SK-MEL-5 (cell line): ENCODE data around the gene IRF8. TPM values are rescaled to one million over a fixed set of nuclear protein-coding genes. Genes with fewer than 3 reads are reported as not detected.
"Not testable (repeated sequence)": the region's sequence is repeated elsewhere in the genome, so short reads cannot be mapped to it uniquely, and the experiment has no call there.

Experiments used
- DNase-seq: peaks from one replicate; pipeline ENCODE4 v3.0.0-alpha.2; 2016; ENCODE audit warnings: low read depth, low spot score
- in situ Hi-C: cut with HindIII; loops from 2 replicates; pipeline ENCODE4 v1.10.0; 2016; ENCODE audit warnings: low sequenced_read_pairs, high pct_unique_total_duplicates, low pct_unique_long_range_greater_than_20kb
- polyA plus RNA-seq, 2 experiments: library from polyadenylated mRNA; depleted of rRNA; stranded (reverse); fragments of >200 nt; gene quantifications; 2 replicates each; pipeline ENCODE4 v1.2.3, GENCODE V29; 2015
- total RNA-seq: library from RNA; depleted of rRNA; stranded (reverse); fragments of >200 nt; shearing (Covaris generic); gene quantifications from 2 replicates; pipeline ENCODE4 v1.2.3, GENCODE V29; 2014; rRNA removed

IRF8 gene
- total RNA-seq: 0.21 TPM in 1 of 2 replicates, not detected in the other
- 1.9 TPM in 1 of 2 replicates, not detected in the other for polyA plus RNA-seq (2015; cell fraction: cytosol; rRNA removed)
- not detected in 2 replicates for polyA plus RNA-seq (2015; cell fraction: nucleus; rRNA removed)

GRCh38 chr16:85898521-85899442 lies at the start of gene IRF8:
TSS of gene IRF8 (plus strand) at chr16:85899162. CDS start at chr16:85903016, 3,854 bp downstream.
- in situ Hi-C loops: no loop called here
- DNase-seq: no peak

- in situ Hi-C loops: no loop called here
Measured at GRCh38 chr16:85849388-85849787, 49.6 kb upstream of the IRF8 start.

GRCh38 chr16:85850344-85850880 lies 48.5 kb upstream of the IRF8 start:
- DNase-seq: no peak
- in situ Hi-C loops: no loop called here

More at GRCh38 chr16:85849388-85849787, 49.6 kb upstream of the IRF8 start:
- DNase-seq: no peak

GRCh38 chr16:85851034-85851785 lies 47.8 kb upstream of the IRF8 start:
- no peak for DNase-seq
- in situ Hi-C loops: no loop called here

GRCh38 chr16:85853547-85854545 lies 45.1 kb upstream of the IRF8 start:
- in situ Hi-C loops: no loop called here
- no peak for DNase-seq

GRCh38 chr16:85854935-85855334 lies 44.0 kb upstream of the IRF8 start:
- DNase-seq: no peak
- in situ Hi-C loops: no loop called here

GRCh38 chr16:85856079-85856478 lies 42.9 kb upstream of the IRF8 start:
- in situ Hi-C loops: no loop called here

GRCh38 chr16:85856585-85856984 lies 42.4 kb upstream of the IRF8 start:
- in situ Hi-C loops: no loop called here
- DNase-seq: no peak

More at GRCh38 chr16:85856079-85856478, 42.9 kb upstream of the IRF8 start:
- no peak for DNase-seq

- in situ Hi-C loops: no loop called here
- no peak for DNase-seq
Measured at GRCh38 chr16:85857406-85857805, 41.6 kb upstream of the IRF8 start.

- in situ Hi-C loops, DNase-seq: not testable (repeated sequence)
Measured at GRCh38 chr16:85858571-85858970, 40.4 kb upstream of the IRF8 start.

GRCh38 chr16:85858984-85859817 lies 39.8 kb upstream of the IRF8 start:
- in situ Hi-C loops: no loop called here
- DNase-seq: no peak

GRCh38 chr16:85859818-85860125 lies 39.2 kb upstream of the IRF8 start:
- no peak for DNase-seq
- in situ Hi-C loops: no loop called here

- in situ Hi-C loops: no loop called here
Measured at GRCh38 chr16:85860413-85861094, 38.4 kb upstream of the IRF8 start.

GRCh38 chr16:85861095-85861825 lies 37.7 kb upstream of the IRF8 start:
- in situ Hi-C loops: no loop called here
- DNase-seq: no peak

More at GRCh38 chr16:85860413-85861094, 38.4 kb upstream of the IRF8 start:
- DNase-seq: no peak
